ENCODE measurements around the gene NCOR2. TPM values are rescaled to one million over a fixed set of nuclear protein-coding genes. Genes with fewer than 3 reads are reported as not detected.
A peak's percentile ranks its signal among the peaks of the same experiment; 100 is the strongest.

NCOR2 gene
- total RNA-seq: 100 to 1,000 TPM; 185 to 207 TPM
- polyA plus RNA-seq (2013, experiment 1 of 2): 112 TPM
- polyA plus RNA-seq (2013, experiment 2 of 2): 110 TPM
- long read RNA-seq, experiment 1, partial matches to known transcripts: 8 of 25 reads
- long read RNA-seq, experiment 1, other reads (novel, unspliced or antisense): 17 of 25 reads
- long read RNA-seq, experiment 2, partial matches to known transcripts: 27 of 34 reads
- long read RNA-seq, experiment 2, other reads (novel, unspliced or antisense): 7 of 34 reads
- long read RNA-seq, experiment 3, partial matches to known transcripts: 2 of 9 reads
- long read RNA-seq, experiment 3, other reads (novel, unspliced or antisense): 7 of 9 reads
- long read RNA-seq, experiment 4, partial matches to known transcripts: 0 of 2 reads
- long read RNA-seq, experiment 4, other reads (novel, unspliced or antisense): 2 of 2 reads

DNA sequence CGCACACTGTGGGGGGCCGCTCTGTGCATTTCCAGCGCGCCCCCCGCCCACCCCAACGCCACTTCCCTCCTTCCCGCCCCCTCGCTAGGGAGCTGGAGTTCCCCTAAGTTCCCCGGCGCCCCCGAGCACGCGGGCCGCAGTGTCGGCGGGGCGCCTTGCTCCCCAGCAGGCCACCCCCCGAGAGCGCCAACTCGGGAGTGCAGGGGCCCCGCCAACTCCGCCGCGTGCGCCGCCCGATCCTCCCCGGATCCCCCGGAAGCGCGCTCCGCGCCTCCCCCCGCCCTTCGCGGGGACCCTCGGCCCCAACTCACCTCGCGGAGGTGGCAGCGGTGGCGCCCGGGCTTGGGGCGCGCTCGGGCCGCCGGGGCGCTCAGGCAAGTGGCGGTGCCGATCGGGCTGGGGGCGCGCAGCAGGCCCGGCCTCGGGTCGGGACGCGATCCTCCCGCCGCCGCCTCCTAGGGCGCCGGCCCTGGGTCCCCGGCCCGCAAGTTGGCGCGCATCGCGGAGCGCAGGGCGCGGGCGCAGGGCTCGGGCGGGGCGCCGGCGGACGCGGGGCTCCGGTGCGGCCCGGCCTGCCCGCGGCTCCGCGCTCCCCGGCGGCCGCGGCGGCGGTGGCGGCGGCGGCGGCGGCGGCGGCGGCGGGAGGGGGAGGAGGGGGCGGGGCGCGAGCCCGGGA is at the start of gene NCOR2:
Gene NCOR2, minus strand, starts transcription at position 616 of the 676 bp plus-strand sequence. CDS start 72,361 bp downstream, outside the sequence.
- 0% methylated on average over 14 to 79 of the region's 106 CpGs for WGBS, 2 experiments (ENCODE audit: insufficient coverage in 1 of 2, insufficient read length in 1 of 2)
- peaks cover 20% of the 10 kb centered on the region for H3K4me1 Mint-ChIP-seq

DNA sequence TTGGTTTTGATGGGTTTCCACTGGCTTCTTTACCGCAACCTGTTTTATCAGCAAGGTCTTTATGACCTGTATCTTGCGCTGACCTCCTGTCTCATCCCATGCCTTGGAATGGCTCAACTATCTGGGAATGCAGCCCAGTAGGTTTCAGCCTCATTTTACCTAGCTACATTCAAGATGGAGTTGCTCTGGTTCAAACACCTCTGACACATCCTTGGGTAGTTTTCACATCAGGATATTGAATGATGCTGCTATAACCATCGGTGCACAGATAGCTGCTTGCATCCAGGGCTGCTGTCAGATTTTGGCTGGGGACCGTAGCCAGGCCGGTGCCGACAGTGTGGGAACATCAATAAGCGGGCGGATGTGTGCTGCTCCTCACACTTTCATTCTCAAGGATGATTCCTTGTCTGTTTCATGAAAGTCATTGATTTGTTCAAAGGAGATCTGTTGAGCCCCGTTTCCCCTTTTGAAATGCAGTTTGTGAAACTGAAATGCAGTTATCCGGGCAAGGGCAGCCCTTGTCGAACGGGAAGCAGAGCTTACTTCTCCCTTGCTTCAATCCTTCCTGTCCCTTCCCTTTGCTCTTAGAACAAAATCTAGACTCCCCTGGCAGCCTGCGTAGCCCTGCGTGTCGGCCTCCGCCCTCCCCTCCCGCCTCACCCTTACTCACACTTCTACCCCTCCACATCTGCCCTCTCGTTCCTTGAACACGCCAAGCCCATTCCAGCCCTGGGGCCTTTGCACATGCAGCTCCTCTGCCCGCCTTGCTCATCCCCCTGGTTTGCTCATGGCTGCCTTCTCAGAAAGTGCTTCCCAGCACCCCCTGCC is 49.2 kb upstream of the NCOR2 start:
- no peaks in the 10 kb centered on the region for H3K27me3 ChIP-seq (ENCODE audit: control insufficient read depth, insufficient read depth, low read length, poor library complexity, severe bottlenecking)
- H3K27ac ChIP-seq (ENCODE audit: low read depth, low read length): no peak overlapping the region
- no peaks in the 10 kb centered on the region for H3K4me1 Mint-ChIP-seq
- no peak for DNase-seq
- no peak overlapping the region for H3K4me3 ChIP-seq (ENCODE audit: low read length)
- H3K36me3 ChIP-seq (ENCODE audit: control insufficient read depth, insufficient read depth, low read length): no peaks in the 10 kb centered on the region
- no peak overlapping the region for H3K4me3 Mint-ChIP-seq
- no peaks in the 10 kb centered on the region for H3K27me3 Mint-ChIP-seq (ENCODE audit: insufficient read depth)
- no peak overlapping the region for H3K27ac Mint-ChIP-seq
- H3K9me3 ChIP-seq (ENCODE audit: control insufficient read depth, low read length): peaks cover 6% of the 10 kb centered on the region
- WGBS, 2 experiments (ENCODE audit: insufficient coverage in 1 of 2, insufficient read length in 1 of 2): 88 to 96% methylated on average over 17 to 20 of the region's 20 CpGs
- no peaks in the 10 kb centered on the region for H3K36me3 Mint-ChIP-seq (ENCODE audit: low read depth)
- TF ChIP-seq, protein P1, sequence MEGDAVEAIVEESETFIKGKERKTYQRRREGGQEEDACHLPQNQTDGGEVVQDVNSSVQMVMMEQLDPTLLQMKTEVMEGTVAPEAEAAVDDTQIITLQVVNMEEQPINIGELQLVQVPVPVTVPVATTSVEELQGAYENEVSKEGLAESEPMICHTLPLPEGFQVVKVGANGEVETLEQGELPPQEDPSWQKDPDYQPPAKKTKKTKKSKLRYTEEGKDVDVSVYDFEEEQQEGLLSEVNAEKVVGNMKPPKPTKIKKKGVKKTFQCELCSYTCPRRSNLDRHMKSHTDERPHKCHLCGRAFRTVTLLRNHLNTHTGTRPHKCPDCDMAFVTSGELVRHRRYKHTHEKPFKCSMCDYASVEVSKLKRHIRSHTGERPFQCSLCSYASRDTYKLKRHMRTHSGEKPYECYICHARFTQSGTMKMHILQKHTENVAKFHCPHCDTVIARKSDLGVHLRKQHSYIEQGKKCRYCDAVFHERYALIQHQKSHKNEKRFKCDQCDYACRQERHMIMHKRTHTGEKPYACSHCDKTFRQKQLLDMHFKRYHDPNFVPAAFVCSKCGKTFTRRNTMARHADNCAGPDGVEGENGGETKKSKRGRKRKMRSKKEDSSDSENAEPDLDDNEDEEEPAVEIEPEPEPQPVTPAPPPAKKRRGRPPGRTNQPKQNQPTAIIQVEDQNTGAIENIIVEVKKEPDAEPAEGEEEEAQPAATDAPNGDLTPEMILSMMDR (conservative IDR thresholded peaks at IDR 0.05): no peak
- peaks cover 4% of the 10 kb centered on the region for H3K9me3 Mint-ChIP-seq
- peaks cover 3% of the 10 kb centered on the region for H3K4me1 ChIP-seq (ENCODE audit: control insufficient read depth, insufficient read depth, low read length)
- no peak overlapping the region for H3K9ac ChIP-seq (ENCODE audit: extremely low read depth, low read length, poor library complexity, severe bottlenecking)

More for the DNA sequence above, at the start of gene NCOR2:
- no peaks in the 10 kb centered on the region for H3K27me3 ChIP-seq (ENCODE audit: control insufficient read depth, insufficient read depth, low read length, poor library complexity, severe bottlenecking)
- no peaks in the 10 kb centered on the region for H3K27me3 Mint-ChIP-seq (ENCODE audit: insufficient read depth)
- H3K9me3 ChIP-seq (ENCODE audit: control insufficient read depth, low read length): no peaks in the 10 kb centered on the region
- TF ChIP-seq, protein P1 (conservative IDR thresholded peaks at IDR 0.05): peak; percentile 27
- H3K9ac ChIP-seq (ENCODE audit: extremely low read depth, low read length, poor library complexity, severe bottlenecking): peak within 1 kb of the TSS; percentile 68
- H3K4me3 Mint-ChIP-seq: peak within 1 kb of the TSS; percentile 75
- peaks cover 4% of the 10 kb centered on the region for H3K4me1 ChIP-seq (ENCODE audit: control insufficient read depth, insufficient read depth, low read length)
- no peaks in the 10 kb centered on the region for H3K36me3 Mint-ChIP-seq (ENCODE audit: low read depth)
- peak within 1 kb of the TSS; percentile 87 for H3K4me3 ChIP-seq (ENCODE audit: low read length)
- no peaks in the 10 kb centered on the region for H3K36me3 ChIP-seq (ENCODE audit: control insufficient read depth, insufficient read depth, low read length)
- peak; percentile 83 for DNase-seq
- H3K9me3 Mint-ChIP-seq: no peaks in the 10 kb centered on the region
- H3K27ac ChIP-seq (ENCODE audit: low read depth, low read length): peak within 1 kb of the TSS; percentile 34
- peak within 1 kb of the TSS; percentile 85 for H3K27ac Mint-ChIP-seq
